GM12892 (cell line): ENCODE results near the gene OPCML.

Source experiments
- DNase-seq: peaks from one replicate; pipeline ENCODE4 v3.0.0; 2011; ENCODE audit not compliant: insufficient read length
- FAIRE-seq: peaks from 2 replicates; lab custom pipeline; 2011; peaks lifted over from hg19 to GRCh38; lab: Jason Lieb, UNC
- POLR2A ChIP-seq: IDR thresholded peaks from 2 replicates; pipeline ENCODE4 v1.6.1; 2011; ENCODE audit warnings: low read depth, low read length, control low read depth
- POLR2AphosphoS5 ChIP-seq: IDR thresholded peaks from 2 replicates; pipeline ENCODE4 v1.6.1; 2011; ENCODE audit warnings: low read depth, low read length, control low read depth
- TAF1 ChIP-seq: IDR thresholded peaks from 2 replicates; pipeline ENCODE4 v1.6.1; 2011; ENCODE audit warnings: low read depth, mild to moderate bottlenecking, control low read depth, low read length, borderline replicate concordance

The OPCML gene

GRCh38 chr11:132578580-132578979 is 953.7 kb downstream of the OPCML start:
- TF ChIP-seq POLR2AphosphoS5, result no peak
- no peak for TF ChIP-seq POLR2A
- TF ChIP-seq TAF1, result no peak
- no peak for DNase-seq
- FAIRE-seq, result no peak

GRCh38 chr11:132576706-132577105 is 955.6 kb downstream of the OPCML start:
- FAIRE-seq (no peak), DNase-seq (no peak)
- TF ChIP-seq POLR2AphosphoS5 (no peak), TAF1 (no peak), POLR2A (no peak)

GRCh38 chr11:132564091-132564885 is 968.0 kb downstream of the OPCML start:
- TF ChIP-seq POLR2AphosphoS5, result no peak
- DNase-seq (no peak), FAIRE-seq (no peak)

GRCh38 chr11:132563050-132563449 is 969.3 kb downstream of the OPCML start:
- DNase-seq (no peak), FAIRE-seq (no peak)
- TF ChIP-seq POLR2A (no peak), POLR2AphosphoS5 (no peak), TAF1 (no peak)

- no peak for TF ChIP-seq TAF1
- TF ChIP-seq POLR2A, result no peak
- no peak for TF ChIP-seq POLR2AphosphoS5
- FAIRE-seq (no peak), DNase-seq (no peak)
Measured at GRCh38 chr11:132561937-132562336, 970.4 kb downstream of the OPCML start.

- DNase-seq (no peak), FAIRE-seq (no peak)
- TF ChIP-seq TAF1, result no peak
Measured at GRCh38 chr11:132559331-132560036, 972.8 kb downstream of the OPCML start.

- FAIRE-seq (no peak), DNase-seq (no peak)
- no peak for TF ChIP-seq POLR2AphosphoS5
- no peak for TF ChIP-seq TAF1
- no peak for TF ChIP-seq POLR2A
Measured at GRCh38 chr11:132556316-132556715, 976.0 kb downstream of the OPCML start.

- DNase-seq (no peak), FAIRE-seq (no peak)
- TF ChIP-seq POLR2A (no peak), TAF1 (no peak), POLR2AphosphoS5 (no peak)
Measured at GRCh38 chr11:132555617-132556016, 976.7 kb downstream of the OPCML start.

- no peak for DNase-seq
- FAIRE-seq, result no peak
- TF ChIP-seq POLR2AphosphoS5 (no peak), TAF1 (no peak), POLR2A (no peak)
Measured at GRCh38 chr11:132551016-132551415, 981.3 kb downstream of the OPCML start.

- DNase-seq, result no peak
- no peak for FAIRE-seq
- TF ChIP-seq TAF1, result no peak
- no peak for TF ChIP-seq POLR2AphosphoS5
- no peak for TF ChIP-seq POLR2A
Measured at GRCh38 chr11:132549561-132549960, 982.7 kb downstream of the OPCML start.

- TF ChIP-seq POLR2AphosphoS5 (no peak), TAF1 (no peak), POLR2A (no peak)
- FAIRE-seq (no peak), DNase-seq (no peak)
Measured at GRCh38 chr11:132549001-132549400, 983.3 kb downstream of the OPCML start.

- no peak for TF ChIP-seq TAF1
- no peak for TF ChIP-seq POLR2AphosphoS5
- TF ChIP-seq POLR2A, result no peak
- DNase-seq, result no peak
- no peak for FAIRE-seq
Measured at GRCh38 chr11:132544007-132544406, 988.3 kb downstream of the OPCML start.
